Gastroesophageal sphincter (tissue), 3 donors: ENCODE measurements around the gene PFKM.

Experiments
- EP300 ChIP-seq: sonication (generic); formaldehyde crosslinking; IDR thresholded peaks from one replicate; pipeline ENCODE4 v1.6.1; 2017; ENCODE audit warnings: antibody characterized with exemption, mild to moderate bottlenecking
- TF ChIP-seq, protein P1 (sequence below), 4 experiments: fragments of 200-600 bp in 2 of 4; fragments of 450-650 bp in 2 of 4; sonication (generic) in 1 of 4; IDR thresholded peaks; one replicate each; pipeline ENCODE4 v1.5.1; 2017 to 2019; ENCODE audit warnings: antibody characterized with exemption in 4 of 4, mild to moderate bottlenecking in 2 of 4, moderate library complexity in 2 of 4

DNA sequence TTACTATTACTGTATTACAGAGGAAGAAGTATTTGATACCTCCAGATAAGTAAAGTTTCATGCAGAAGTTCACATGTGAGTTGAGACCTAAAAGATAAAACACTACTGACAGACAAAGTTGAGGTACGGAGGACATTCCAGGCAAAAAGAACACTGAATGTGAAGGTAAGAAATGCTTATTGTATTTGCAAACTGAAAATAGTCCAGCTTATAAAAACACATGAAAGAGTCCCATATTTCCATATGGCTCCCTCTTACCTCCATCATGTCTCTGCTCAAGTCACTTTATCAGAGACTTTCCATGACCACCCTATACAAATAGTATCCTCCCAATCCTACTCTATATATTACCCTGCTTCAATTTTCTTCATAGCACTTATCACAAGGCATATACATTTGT lies 49.1 kb upstream of the PFKM start:
- TF ChIP-seq, protein P1, sequence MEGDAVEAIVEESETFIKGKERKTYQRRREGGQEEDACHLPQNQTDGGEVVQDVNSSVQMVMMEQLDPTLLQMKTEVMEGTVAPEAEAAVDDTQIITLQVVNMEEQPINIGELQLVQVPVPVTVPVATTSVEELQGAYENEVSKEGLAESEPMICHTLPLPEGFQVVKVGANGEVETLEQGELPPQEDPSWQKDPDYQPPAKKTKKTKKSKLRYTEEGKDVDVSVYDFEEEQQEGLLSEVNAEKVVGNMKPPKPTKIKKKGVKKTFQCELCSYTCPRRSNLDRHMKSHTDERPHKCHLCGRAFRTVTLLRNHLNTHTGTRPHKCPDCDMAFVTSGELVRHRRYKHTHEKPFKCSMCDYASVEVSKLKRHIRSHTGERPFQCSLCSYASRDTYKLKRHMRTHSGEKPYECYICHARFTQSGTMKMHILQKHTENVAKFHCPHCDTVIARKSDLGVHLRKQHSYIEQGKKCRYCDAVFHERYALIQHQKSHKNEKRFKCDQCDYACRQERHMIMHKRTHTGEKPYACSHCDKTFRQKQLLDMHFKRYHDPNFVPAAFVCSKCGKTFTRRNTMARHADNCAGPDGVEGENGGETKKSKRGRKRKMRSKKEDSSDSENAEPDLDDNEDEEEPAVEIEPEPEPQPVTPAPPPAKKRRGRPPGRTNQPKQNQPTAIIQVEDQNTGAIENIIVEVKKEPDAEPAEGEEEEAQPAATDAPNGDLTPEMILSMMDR (IDR thresholded peaks at IDR 0.05), result no peak
- TF ChIP-seq EP300, result no peak
